Prostate gland (tissue), 2 donors: ENCODE data around the gene KCNN3.

Experiments
- POLR2A ChIP-seq: fragments of 450-650 bp; IDR thresholded peaks from one replicate; pipeline ENCODE4 v1.6.1; 2016; ENCODE audit warnings: antibody characterized with exemption, mild to moderate bottlenecking
- POLR2AphosphoS5 ChIP-seq: sonication (generic); formaldehyde crosslinking; IDR thresholded peaks from one replicate; pipeline ENCODE4 v1.6.1; 2017; ENCODE audit warnings: antibody characterized with exemption
- TF ChIP-seq, protein P1 (sequence below), 4 experiments: fragments of 200-600 bp in 2 of 4; fragments of 450-650 bp in 2 of 4; sonication (generic) in 2 of 4; IDR thresholded peaks; 1 replicate in 3 of 4; 2 replicates in 1 of 4; pipeline ENCODE4 v1.5.1; 2016 to 2019; ENCODE audit warnings: antibody characterized with exemption in 4 of 4, mild to moderate bottlenecking in 2 of 4, moderate library complexity in 2 of 4

DNA sequence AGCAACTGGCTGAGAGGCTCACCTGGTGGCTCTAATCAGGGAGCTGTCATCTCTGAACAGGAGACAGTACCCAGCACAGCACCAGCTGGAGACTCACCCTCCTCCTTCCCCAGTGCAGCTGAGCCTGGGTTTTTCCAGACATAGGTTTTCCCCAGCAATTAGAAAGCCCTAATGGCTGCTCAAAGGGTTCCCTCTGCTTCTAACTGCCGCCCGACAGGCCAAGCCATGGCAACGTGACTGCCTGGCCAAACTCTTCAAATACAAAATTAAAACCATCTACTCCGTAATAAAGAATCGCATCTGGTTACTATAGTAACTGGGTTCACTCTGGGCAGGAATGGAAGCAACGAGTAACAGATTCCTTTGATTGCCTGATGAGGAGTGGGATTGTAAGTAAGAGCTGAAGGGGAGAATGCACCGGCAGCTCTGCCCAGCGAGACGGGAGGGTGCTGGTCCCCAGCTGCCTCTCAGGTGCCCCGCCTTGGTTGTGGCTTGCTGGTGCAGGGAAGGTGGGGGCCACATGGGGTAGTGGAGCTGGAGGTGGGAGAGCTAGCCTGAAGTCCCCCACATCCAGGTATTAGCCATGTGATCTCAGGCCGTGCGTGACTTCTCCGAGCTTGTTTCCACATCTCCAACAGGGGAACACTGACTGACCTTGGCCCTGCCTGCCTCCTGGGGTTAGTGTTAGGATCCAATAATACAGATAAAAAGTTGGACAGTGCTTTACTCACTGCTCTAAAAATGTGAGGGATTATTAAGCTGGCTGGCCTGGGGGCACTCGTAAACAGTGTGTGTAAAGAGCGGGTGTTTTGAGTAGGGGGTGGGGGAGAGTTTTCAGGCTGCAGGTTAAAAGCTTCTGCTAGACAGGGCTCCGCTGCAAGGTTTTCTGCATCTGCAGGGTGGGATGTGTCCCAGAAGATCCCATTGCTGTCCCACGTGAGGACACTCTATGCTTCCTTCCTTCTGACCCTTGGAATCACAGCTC, 94.2 kb downstream of the KCNN3 start:
- TF ChIP-seq, protein P1, sequence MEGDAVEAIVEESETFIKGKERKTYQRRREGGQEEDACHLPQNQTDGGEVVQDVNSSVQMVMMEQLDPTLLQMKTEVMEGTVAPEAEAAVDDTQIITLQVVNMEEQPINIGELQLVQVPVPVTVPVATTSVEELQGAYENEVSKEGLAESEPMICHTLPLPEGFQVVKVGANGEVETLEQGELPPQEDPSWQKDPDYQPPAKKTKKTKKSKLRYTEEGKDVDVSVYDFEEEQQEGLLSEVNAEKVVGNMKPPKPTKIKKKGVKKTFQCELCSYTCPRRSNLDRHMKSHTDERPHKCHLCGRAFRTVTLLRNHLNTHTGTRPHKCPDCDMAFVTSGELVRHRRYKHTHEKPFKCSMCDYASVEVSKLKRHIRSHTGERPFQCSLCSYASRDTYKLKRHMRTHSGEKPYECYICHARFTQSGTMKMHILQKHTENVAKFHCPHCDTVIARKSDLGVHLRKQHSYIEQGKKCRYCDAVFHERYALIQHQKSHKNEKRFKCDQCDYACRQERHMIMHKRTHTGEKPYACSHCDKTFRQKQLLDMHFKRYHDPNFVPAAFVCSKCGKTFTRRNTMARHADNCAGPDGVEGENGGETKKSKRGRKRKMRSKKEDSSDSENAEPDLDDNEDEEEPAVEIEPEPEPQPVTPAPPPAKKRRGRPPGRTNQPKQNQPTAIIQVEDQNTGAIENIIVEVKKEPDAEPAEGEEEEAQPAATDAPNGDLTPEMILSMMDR (IDR thresholded peaks at IDR 0.05), result no peak
- TF ChIP-seq POLR2A (no peak), POLR2AphosphoS5 (no peak)
